HG02852 (cell line): ENCODE measurements around the gene NCBP3.
"Not testable (repeated sequence)": the region's sequence is repeated elsewhere in the genome, so short reads cannot be mapped to it uniquely, and the experiment has no call there.

ENCODE experiments used
- ATAC-seq: cut with Tn5 transposase; IDR thresholded peaks from one replicate; pipeline ENCODE4 v1.9.1; 2021; ENCODE audit warnings: mild to moderate bottlenecking, moderate library complexity; ENCODE audit not compliant: unreplicated experiment

The NCBP3 gene

GRCh38 chr17:3882276-3882675 lies 36.2 kb upstream of the NCBP3 start:
- no peak for ATAC-seq

- ATAC-seq = no peak
Observed at GRCh38 chr17:3880983-3881382, 34.9 kb upstream of the NCBP3 start.

DNA sequence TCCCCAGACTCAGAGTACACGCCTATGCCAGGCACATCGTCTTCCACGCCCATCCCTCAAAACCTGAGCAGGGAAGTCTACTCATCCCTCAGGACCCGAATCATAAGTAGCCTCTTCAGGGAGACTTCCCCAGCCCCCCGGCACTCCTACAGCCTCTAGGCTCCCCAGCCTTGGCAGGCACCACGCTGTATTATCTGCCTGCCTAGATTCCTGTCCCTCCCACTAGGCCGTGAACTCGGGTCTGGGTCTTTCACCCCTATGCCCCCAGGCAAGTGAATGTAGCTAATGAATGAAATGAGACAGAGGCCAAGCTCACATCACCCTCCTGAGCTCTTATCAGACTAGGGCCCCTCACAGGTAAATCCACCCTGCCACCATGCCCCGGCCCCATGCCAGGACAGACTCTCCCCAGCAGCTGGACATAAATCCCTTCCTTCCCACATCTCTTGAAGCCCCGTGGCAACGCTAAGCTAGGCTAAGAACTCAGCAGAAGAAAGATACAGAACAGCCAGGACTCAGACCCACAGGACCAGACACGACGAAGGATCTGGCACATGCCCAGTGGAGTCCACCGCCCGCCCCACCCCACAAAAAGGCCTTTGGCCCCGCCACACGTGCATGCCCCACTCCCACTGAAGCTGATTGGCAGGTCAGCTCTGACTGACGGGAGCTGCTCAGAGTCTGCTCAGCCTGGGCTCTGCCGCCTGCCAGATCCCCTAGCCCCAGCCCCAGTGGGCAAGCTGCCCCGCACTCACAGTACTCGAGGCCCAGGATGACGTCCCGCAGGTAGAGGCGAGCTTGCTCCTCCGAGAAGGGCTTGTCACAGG lies 33.8 kb upstream of the NCBP3 start:
- ATAC-seq = no peak

DNA sequence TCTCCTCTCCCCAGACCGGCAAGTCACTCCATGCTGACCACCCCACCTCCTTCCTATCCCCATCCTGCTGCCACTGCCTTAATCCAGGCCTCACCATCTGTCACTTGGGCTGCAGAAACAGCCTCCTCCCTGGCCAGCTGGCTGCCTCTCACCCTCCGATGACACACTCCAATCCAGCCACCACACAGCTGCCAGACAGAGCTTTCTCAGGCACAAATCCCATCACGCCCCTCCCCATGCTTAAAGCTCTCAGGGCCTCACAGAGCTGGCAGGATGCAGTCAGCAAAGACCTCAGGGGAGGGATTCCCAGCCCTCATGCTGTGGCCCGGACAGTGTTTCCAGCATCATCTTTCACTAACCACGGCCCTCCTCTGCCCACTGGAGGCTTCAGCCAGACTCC lies 33.1 kb upstream of the NCBP3 start:
- ATAC-seq = no peak

GRCh38 chr17:3877220-3877619 lies 31.2 kb upstream of the NCBP3 start:
- ATAC-seq = no peak

GRCh38 chr17:3875317-3875716 lies 29.3 kb upstream of the NCBP3 start:
- ATAC-seq = no peak

DNA sequence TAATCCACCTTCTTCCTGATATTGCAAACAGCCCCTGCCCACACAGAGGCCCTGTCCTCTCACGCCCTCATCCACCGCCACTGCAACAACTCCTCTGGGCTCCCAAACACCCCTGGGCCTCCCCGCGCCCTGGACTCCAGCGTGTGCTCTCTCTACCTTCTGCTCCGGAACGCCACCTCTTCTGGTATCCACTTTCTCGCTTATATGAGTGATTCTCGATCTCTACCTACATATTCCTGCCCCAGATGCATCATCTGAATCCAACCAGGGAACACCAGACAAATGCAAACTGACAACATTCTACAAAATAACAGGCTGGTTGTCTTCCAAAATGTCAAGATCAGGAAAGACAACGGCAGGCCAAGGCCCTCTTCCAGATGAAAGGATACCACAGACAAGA lies 27.8 kb upstream of the NCBP3 start:
- ATAC-seq = no peak

- ATAC-seq = no peak
Observed at GRCh38 chr17:3870871-3871306, 24.8 kb upstream of the NCBP3 start.

GRCh38 chr17:3867606-3868005 lies 21.6 kb upstream of the NCBP3 start:
- no peak for ATAC-seq

GRCh38 chr17:3867106-3867505 lies 21.1 kb upstream of the NCBP3 start:
- ATAC-seq = no peak

- ATAC-seq = no peak
Observed at GRCh38 chr17:3866276-3866675, 20.2 kb upstream of the NCBP3 start.

GRCh38 chr17:3865176-3865575 lies 19.1 kb upstream of the NCBP3 start:
- no peak for ATAC-seq

- ATAC-seq = no peak
Observed at GRCh38 chr17:3864534-3864933, 18.5 kb upstream of the NCBP3 start.

DNA sequence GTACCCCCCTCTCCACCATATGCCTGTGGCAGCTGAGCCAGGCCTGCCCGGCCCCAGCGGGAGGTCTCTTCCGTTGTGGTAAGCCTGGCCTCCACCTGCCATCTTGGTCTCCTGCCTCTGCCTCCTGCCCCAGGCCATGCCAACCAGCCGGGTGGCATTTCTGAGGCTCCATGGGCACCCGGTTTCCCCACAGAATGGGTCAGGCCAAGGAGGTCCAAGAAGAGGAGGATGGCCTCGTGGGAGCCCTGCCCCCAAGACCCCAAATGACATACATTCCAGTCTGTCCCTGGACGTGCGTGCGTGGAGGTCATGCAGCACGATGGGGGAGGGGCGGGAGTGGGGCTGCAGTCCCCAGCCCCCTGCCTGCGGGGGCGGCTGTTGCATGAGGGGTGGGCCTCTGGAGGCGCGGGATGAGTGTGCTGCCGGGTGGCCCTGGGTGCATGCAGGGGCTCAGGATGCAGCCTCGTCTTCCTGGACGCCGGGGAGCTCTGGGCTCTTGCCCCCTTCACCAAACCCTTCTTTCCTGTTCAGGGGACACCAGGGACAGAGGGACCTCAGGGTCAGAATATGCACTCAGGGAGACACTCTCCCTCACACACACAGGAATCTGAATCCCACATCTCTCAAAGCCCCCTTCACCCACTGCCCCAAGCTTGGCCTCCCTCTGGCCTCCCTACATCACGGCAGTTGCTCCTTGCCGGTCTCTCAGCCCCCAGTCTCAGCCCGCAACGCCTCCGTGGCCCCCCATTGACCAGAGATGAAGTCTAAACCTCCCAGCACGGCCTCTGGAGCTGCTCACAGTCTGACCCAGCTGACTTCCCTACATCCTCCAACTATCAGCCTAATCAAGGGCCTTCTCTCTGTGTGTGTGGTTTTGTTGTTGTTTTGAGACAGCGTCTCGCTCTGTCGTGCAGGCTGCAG lies 16.0 kb upstream of the NCBP3 start:
- ATAC-seq = no peak

DNA sequence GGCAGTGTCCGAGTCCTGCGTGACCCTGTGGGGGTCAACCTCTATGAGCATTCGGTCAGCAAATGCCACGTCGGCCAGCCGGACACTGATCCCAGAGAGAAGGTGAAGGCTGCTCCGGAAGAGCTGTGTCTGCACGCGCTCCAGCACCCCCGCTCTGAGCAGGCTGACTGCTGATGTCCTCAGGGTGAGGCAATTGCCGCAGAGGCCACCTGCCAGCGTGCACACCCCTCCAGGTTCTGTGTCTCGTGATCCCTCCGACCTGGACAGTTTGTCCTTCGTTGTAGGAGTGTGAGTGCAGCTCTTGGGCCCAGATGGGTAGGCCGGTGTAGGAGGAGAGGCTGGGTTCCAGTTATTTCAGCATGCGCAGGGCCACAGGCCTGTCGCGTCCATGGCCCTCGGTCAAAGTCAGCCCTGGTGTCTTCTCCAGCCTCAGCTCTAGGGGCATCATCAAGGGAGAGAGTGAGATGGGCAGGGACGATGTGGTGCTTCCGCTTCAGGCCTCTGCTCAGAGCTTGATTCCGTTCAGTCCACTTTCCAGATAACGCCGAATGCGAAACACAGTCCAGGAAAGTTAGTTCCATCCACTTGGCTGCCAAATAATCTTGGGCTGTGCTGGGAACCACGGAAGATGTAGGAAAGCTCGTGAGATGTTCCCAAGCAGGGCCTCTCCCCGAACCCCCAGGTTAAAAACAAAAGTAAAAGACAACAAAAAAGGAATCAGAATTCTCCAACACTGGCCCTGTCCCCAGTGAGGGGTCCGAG lies 15.1 kb upstream of the NCBP3 start:
- ATAC-seq = no peak

GRCh38 chr17:3859940-3860339 lies 13.9 kb upstream of the NCBP3 start:
- ATAC-seq = no peak

GRCh38 chr17:3857261-3858105 lies 11.4 kb upstream of the NCBP3 start:
- ATAC-seq = no peak

- ATAC-seq = not testable (repeated sequence)
Observed at GRCh38 chr17:3854204-3854603, 8.2 kb upstream of the NCBP3 start.

DNA sequence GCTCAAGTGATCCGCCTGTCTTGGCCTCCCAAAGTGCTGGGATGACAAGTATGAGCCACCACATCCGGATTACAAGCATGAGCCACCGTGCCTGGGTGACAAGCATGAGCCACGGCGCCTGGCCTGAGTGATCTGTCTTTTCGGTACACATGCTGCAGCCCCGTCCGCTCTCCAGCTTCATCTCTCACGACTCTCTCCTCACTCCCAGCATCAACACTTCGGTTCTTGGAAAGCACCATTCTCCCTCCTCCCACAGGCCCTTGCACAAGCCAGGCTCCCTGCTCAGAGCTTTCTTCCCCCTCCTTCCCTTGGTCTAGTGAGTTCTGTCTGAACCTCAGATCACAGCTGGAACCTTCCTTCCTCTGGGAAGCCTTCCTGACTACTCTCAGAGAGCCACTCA lies 6.5 kb upstream of the NCBP3 start:
- ATAC-seq = no peak

- ATAC-seq = no peak
Observed at GRCh38 chr17:3851461-3852100, 5.5 kb upstream of the NCBP3 start.
